Heart left ventricle (tissue), 13 donors: ENCODE measurements around the gene SULT2B1.

Experiments used
- POLR2A ChIP-seq, 2 donors: fragments of 450-650 bp; IDR thresholded peaks; one replicate each; pipeline ENCODE4 v1.6.1; 2017; ENCODE audit warnings: antibody characterized with exemption in 2 of 2, mild to moderate bottlenecking in 2 of 2, moderate library complexity in 2 of 2
- TF ChIP-seq, protein P1 (sequence below), 12 donors: fragments of 200-600 bp; sonication (generic) in 4 of 12; IDR thresholded peaks; one replicate each; pipeline versions ENCODE4 v1.5.0 to v1.8.0; 2018 to 2022; ENCODE audit warnings: antibody characterized with exemption in 12 of 12, mild to moderate bottlenecking in 5 of 12
- donor health status: ischemic (EF 13 %, LVEDD 7.1; RV severe dilation, severe dysfunction).
- donor health status: DM: no; HTN: yes; CAD: no.
- donor health status: DM: no; HTN: no; CAD: no.
- donor health status: ischemic (EF 25% LVEDD 6.9; RV normal size, moderate dysfunction).
- donor health status: ischemic (EF 25% LVEDD 5.7; RV mildly dilated, moderate dysfunction).
- donor health status: ischemic (EF 35%, LVEDD 5.7; RV mildly dilated, moderate dysfunction).
- donor health status: nonischemic (EF 11% LVEDD 7.7; RV severe dilation, severe dysfunction).
- donor health status: DM: yes; HTN: yes; CAD: no.
- donor health status: PGD.
- donor health status: ischemic (EF 29% LVEDD 5.4; RV normal size, mild dysfunction).
- donor health status: nonischemic (EF 23%, LVEDD 6.1; RV moderate dilation, normal function).

DNA sequence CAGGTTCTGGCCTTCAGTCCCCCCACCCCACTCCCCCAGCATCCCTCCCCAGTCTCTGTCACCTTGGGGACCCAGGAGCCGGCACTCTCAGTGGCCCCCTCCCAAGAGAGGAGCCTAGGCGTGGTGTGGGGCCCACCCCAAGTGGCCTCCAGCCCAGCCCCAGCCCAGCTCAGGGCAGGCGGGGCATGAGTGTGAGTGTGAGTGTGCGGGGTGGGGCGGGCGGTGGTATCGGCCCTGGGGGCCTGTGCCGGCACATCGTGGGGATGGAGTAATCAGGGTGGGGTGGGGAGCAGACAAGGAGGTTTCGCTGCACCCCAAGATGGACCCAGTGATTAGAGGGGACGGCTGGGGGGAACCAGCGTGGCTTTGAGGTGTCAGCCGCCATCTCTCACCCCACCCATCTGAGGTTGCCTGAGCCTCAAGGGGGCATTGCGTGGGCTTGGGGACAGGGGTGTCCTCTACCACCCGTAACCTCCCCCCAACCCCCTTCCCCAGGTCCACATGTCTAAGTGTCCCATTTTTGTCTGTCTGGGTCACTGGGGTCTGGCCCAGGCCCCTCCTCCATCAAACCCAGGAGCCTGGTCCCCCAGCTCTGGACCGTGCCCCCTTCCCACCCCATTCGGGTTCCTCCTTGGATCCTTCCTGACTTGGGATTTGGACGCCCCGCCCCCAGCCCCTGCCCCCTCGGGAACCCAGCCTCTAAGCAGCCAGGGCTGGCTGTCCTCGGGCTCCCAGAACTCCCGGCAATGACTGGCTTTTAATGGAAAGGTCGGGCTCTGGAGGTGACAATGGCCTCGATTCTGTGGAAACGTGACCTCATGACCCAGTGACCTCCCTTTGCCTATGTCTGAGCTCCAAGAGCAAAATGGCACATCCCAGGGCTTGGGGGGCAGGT lies 6.9 kb upstream of the SULT2B1 start:
- no peak for TF ChIP-seq POLR2A (IDR thresholded peaks at IDR 0.05)
- TF ChIP-seq, protein P1, sequence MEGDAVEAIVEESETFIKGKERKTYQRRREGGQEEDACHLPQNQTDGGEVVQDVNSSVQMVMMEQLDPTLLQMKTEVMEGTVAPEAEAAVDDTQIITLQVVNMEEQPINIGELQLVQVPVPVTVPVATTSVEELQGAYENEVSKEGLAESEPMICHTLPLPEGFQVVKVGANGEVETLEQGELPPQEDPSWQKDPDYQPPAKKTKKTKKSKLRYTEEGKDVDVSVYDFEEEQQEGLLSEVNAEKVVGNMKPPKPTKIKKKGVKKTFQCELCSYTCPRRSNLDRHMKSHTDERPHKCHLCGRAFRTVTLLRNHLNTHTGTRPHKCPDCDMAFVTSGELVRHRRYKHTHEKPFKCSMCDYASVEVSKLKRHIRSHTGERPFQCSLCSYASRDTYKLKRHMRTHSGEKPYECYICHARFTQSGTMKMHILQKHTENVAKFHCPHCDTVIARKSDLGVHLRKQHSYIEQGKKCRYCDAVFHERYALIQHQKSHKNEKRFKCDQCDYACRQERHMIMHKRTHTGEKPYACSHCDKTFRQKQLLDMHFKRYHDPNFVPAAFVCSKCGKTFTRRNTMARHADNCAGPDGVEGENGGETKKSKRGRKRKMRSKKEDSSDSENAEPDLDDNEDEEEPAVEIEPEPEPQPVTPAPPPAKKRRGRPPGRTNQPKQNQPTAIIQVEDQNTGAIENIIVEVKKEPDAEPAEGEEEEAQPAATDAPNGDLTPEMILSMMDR (IDR thresholded peaks at IDR 0.05): no peak
